VCaP (cell line): ENCODE measurements around the gene IL17B.

Experiments
- H3K27ac ChIP-seq: fragments of 450-650 bp; 2 replicates; pipeline ENCODE4 v1.5.1; 2017
- TF ChIP-seq, protein P1 (sequence below): fragments of 450-650 bp; conservative IDR thresholded peaks from 2 replicates; pipeline ENCODE4 v1.5.1; 2017; ENCODE audit warnings: mild to moderate bottlenecking, moderate library complexity

IL17B gene

DNA sequence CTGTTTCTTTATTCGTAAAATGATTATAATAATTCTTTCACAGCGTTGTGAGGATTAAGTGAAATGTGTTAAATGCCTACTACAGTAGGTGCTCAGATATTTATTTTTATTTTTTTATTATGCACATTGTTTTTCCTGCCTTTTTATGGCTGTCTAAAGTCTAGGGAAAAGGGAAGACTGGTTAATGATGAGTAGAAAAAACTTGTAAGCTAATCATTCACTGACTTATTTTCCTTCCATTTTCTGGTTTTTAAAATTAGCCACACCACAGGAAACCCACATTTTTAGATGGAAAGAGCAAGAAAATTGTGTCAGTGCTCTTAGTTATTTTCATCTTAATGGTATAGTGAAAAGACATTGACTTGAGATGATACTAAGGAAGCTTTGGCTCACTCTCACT is 25.2 kb downstream of the IL17B start:
- H3K27ac ChIP-seq = no peak overlapping the region
- TF ChIP-seq, protein P1, sequence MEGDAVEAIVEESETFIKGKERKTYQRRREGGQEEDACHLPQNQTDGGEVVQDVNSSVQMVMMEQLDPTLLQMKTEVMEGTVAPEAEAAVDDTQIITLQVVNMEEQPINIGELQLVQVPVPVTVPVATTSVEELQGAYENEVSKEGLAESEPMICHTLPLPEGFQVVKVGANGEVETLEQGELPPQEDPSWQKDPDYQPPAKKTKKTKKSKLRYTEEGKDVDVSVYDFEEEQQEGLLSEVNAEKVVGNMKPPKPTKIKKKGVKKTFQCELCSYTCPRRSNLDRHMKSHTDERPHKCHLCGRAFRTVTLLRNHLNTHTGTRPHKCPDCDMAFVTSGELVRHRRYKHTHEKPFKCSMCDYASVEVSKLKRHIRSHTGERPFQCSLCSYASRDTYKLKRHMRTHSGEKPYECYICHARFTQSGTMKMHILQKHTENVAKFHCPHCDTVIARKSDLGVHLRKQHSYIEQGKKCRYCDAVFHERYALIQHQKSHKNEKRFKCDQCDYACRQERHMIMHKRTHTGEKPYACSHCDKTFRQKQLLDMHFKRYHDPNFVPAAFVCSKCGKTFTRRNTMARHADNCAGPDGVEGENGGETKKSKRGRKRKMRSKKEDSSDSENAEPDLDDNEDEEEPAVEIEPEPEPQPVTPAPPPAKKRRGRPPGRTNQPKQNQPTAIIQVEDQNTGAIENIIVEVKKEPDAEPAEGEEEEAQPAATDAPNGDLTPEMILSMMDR = no peak

DNA sequence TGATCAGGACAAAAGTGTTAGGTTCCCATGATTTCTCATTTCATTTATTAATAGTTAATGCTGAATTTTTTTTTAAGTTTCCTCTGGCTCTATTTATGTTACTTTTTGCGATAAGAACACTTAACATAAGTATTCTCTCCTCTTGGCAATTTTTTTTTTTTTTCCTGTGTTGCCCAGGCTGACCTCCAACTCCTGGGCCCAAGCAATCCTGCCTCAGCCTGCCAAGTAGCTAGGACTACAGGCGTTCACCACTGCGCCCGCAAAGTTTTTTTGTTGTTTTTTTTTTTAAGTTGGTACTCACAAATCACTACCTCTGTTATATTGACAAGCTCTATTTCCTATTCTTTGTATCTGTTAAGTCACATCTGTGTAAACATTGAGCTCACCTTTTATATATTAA is 26.9 kb downstream of the IL17B start:
- TF ChIP-seq, protein P1 = no peak

DNA sequence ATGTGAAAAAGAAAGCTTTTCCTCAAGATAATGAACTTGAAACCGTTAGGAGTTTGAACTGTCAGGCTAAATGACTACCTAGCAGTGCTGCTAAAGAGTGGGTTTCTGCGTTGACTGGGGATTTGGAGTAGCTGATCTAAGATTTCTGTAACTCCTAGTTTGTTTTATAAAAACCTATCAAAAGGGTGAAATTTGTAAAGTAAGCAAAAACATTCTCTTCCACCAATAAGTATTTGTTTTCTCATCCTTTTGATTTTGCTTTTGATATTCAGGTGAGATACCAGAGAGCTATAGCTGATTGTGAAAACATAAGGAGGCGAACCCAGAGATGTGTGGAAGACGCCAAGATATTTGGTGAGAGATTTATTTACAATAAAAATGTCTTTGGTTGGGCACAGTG is 29.7 kb downstream of the IL17B start:
- no peak overlapping the region for H3K27ac ChIP-seq
- TF ChIP-seq, protein P1 = no peak

More for the DNA sequence above, 26.9 kb downstream of the IL17B start:
- H3K27ac ChIP-seq = peak overlapping the region; percentile 3; the same call in 1 of the 2 replicates

DNA sequence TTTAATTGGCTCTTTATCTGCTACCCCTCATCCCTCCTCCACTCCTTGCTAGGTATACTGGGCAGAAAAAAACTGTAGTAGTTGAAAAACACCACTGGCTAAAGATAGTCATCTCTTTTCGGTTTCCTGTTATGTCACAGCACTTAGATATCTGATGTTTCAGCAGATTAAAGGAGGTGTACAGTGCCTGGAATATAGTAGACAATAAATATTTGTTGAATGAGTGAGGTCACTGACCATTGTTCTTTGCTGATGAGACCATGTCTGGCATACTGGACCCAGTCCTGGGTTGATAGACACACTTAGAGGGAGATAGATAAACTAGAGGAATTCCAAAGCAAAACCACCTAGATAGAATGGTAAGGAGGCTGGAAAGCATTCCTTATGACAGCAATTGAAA is 30.6 kb downstream of the IL17B start:
- no peak overlapping the region for H3K27ac ChIP-seq
- TF ChIP-seq, protein P1 = no peak

DNA sequence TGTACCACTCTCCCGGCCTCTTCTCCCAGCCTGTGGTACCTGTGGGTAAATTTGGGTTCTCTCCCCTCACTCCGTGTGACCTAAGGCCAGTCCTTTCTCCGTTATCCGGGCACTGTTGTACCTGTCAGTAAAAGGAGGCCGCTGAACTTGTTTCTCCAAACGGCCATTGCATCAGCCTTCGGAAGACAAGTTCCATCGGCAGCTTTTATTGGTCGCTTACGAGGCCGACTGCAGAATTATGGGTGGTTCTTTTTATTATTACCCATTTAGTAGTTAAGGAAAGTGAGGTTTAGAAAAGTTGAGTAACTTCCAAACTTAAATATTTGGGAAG is 33.2 kb downstream of the IL17B start:
- peak overlapping the region; percentile 93 for H3K27ac ChIP-seq
- TF ChIP-seq, protein P1 = no peak

DNA sequence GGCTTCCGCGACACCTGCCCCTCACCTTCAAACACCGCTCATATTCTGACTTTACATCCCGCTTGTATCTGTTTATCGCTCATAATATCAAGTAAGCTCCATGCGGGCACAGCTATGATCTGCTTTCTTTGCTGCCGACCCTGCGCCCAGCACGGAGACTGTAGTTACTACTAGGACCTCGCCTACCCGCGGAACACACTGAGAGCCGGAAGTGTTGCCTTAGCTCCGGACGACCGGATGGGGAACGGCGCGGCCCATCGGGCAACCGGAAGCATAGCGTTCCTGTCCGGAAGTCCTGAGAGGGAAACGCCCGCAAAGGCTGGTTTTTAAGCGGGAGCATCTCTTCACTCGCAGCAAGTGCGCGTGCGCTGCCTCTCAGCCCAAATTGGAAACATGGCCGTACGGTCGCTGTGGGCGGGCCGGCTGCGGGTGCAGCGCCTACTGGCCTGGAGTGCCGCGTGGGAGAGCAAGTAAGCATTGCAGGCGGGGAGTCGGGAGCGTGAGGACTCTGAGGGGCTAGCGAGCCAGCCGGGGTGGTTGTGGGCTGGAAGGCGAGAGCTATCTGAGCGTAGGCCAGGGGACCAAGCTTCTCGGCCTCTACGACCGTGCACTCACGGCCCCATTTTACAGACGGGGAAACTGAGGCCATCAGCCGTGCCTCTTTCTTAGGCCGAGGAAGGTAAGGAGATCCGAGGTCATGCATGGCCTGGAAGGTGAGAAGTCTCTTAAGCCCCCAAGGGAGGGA is 33.8 kb downstream of the IL17B start, which contains the start of gene GRPEL2:
Gene GRPEL2 (plus strand): TSS at position 353 of the 745 bp plus-strand sequence. CDS start 41 bp downstream, at position 394.
- H3K27ac ChIP-seq = peak within 1 kb of the TSS; percentile 93
- TF ChIP-seq, protein P1 = no peak

DNA sequence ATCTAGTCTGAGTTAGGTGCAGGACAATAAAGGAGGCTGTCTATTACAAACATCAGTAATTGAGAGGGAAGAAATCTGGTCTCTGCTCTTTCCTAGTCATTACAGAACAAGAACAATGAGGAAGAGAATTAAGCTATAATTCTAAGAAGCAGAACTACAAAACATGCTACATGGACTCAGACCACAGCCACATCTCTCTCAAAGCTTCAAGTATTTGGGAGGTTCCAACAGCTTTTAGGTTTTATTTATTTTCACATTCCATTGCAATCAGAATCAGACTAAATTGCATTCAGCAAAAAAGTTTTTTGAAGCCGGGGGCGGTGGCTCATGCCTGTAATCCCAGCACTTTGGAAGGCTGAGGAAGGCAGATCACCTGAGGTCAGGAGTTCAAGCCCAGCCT is 34.9 kb downstream of the IL17B start:
- TF ChIP-seq, protein P1 = no peak
- peak overlapping the region; percentile 93 for H3K27ac ChIP-seq
